A549 (cell line): ENCODE data around the gene ETV3L. TPM values are rescaled to one million over a fixed set of nuclear protein-coding genes. Genes with fewer than 3 reads are reported as not detected.

ENCODE experiments used
- ATAC-seq, 2 experiments: fragments of 200-7000 bp in 1 of 2; fragments of >200 bp in 1 of 2; cut with Nextera tagmentation in 1 of 2; cut with Tn5 transposase in 1 of 2; 3 replicates each; pipeline versions ENCODE4 v1.8.0 to v1.9.1; 2018 to 2020; ENCODE audit warnings: mild to moderate bottlenecking in 1 of 2, moderate library complexity in 1 of 2
- CTCF ChIA-PET: fragments of 300-600 bp; sonication (Branson Sonifier 250); formaldehyde crosslinking; extraction: SDS; loops from one replicate; lab custom pipeline; 2021; ENCODE audit warnings: antibody characterized with exemption, inconsistent platforms; lab: Yijun Ruan, JAX
- POLR2A ChIA-PET: fragments of 350-600 bp; formaldehyde crosslinking; extraction: SDS; loops from one replicate; lab custom pipeline; 2021; ENCODE audit warnings: antibody characterized with exemption, inconsistent platforms; lab: Yijun Ruan, JAX
- DNase-seq, 2 experiments: peaks; one replicate each; pipeline versions ENCODE4 v3.0.0 to v3.0.0-alpha.2; 2011 to 2016; ENCODE audit warnings: low read depth in 1 of 2, low spot score in 1 of 2
- FAIRE-seq: peaks from 2 replicates; lab custom pipeline; 2011; peaks lifted over from hg19 to GRCh38; lab: Jason Lieb, UNC
- H3K27ac ChIP-seq, 2 experiments: fragments of >200 bp; sonication (Bioruptor Twin); formaldehyde crosslinking; 3 replicates each; pipeline ENCODE4 v1.5.1; 2016 to 2017
- H3K4me1 ChIP-seq: fragments of >200 bp; sonication (Bioruptor Twin); formaldehyde crosslinking; 3 replicates; pipeline ENCODE4 v1.6.1; 2016
- H3K4me2 ChIP-seq: fragments of >200 bp; sonication (Bioruptor Twin); formaldehyde crosslinking; 3 replicates; pipeline ENCODE4 v1.6.1; 2016
- H3K4me3 ChIP-seq: fragments of >200 bp; sonication (Bioruptor Twin); formaldehyde crosslinking; 3 replicates; pipeline ENCODE4 v1.5.1; 2016
- H3K9me3 ChIP-seq: fragments of >200 bp; sonication (Bioruptor Twin); formaldehyde crosslinking; 3 replicates; pipeline ENCODE4 v1.6.1; 2016
- CBX2 ChIP-seq: fragments of 200-600 bp; sonication (generic); IDR thresholded peaks from 2 replicates; pipeline ENCODE4 v1.6.1; 2016; ENCODE audit warnings: low read depth, mild to moderate bottlenecking, borderline replicate concordance
- CBX8 ChIP-seq: fragments of 200-600 bp; sonication (generic); IDR thresholded peaks from 2 replicates; pipeline ENCODE4 v1.6.1; 2016
- CTCF ChIP-seq: fragments of >200 bp; sonication (Bioruptor Twin); formaldehyde crosslinking; IDR thresholded peaks from 3 replicates; pipeline ENCODE4 v1.5.1; 2016
- E2F6 ChIP-seq: IDR thresholded peaks from 2 replicates; pipeline ENCODE4 v1.6.1; 2012; ENCODE audit warnings: low read depth, borderline replicate concordance
- EHF ChIP-seq: fragments of 250-450 bp; sonication (Bioruptor Pico); IDR thresholded peaks from 2 replicates; pipeline ENCODE4 v1.5.0; 2020; ENCODE audit warnings: mild to moderate bottlenecking
- EP300 ChIP-seq, 2 experiments: fragments of >200 bp; sonication (Bioruptor Twin); formaldehyde crosslinking; IDR thresholded peaks; 2 replicates in 1 of 2; 3 replicates in 1 of 2; pipeline ENCODE4 v1.6.1; 2016 to 2017
- FOXS1 ChIP-seq: fragments of 250-450 bp; sonication (Bioruptor Pico); IDR thresholded peaks from 2 replicates; pipeline ENCODE4 v1.5.0; 2020; ENCODE audit warnings: mild to moderate bottlenecking, moderate library complexity
- HES2 ChIP-seq: fragments of >200 bp; sonication (Bioruptor Twin); formaldehyde crosslinking; IDR thresholded peaks from 2 replicates; pipeline ENCODE4 v1.6.1; 2016
- HOXA7 ChIP-seq: fragments of 250-450 bp; sonication (Bioruptor Pico); IDR thresholded peaks from 2 replicates; pipeline ENCODE4 v1.5.0; 2020; ENCODE audit warnings: mild to moderate bottlenecking, moderate library complexity
- HOXB5 ChIP-seq: fragments of 250-450 bp; sonication (Bioruptor Pico); IDR thresholded peaks from 2 replicates; pipeline ENCODE4 v1.5.0; 2020; ENCODE audit warnings: mild to moderate bottlenecking, moderate library complexity
- JUN ChIP-seq, 2 experiments: fragments of >200 bp; sonication (Bioruptor Twin); formaldehyde crosslinking; IDR thresholded peaks; 2 replicates in 1 of 2; 3 replicates in 1 of 2; pipeline ENCODE4 v1.6.1; 2016 to 2017
- MAFK ChIP-seq: fragments of 450-650 bp; IDR thresholded peaks from 2 replicates; pipeline ENCODE4 v1.6.1; 2014; ENCODE audit not compliant: partially characterized antibody
- NR3C1 ChIP-seq: fragments of >200 bp; sonication (Bioruptor Twin); formaldehyde crosslinking; IDR thresholded peaks from 3 replicates; pipeline ENCODE4 v1.6.1; 2017
- RAD21 ChIP-seq, 2 experiments: fragments of >200 bp in 1 of 2; sonication (Bioruptor Twin) in 1 of 2; formaldehyde crosslinking in 1 of 2; IDR thresholded peaks in 1 of 2; conservative IDR thresholded peaks in 1 of 2; 2 replicates in 1 of 2; 3 replicates in 1 of 2; pipeline ENCODE4 v1.6.1; 2012 to 2018; ENCODE audit warnings: inconsistent platforms in 1 of 2
- RARB ChIP-seq: fragments of 250-450 bp; sonication (Bioruptor Pico); IDR thresholded peaks from 2 replicates; pipeline ENCODE4 v1.8.0; 2021; ENCODE audit warnings: mild to moderate bottlenecking, moderate library complexity
- REST ChIP-seq: fragments of 200-600 bp; sonication (generic); IDR thresholded peaks from 2 replicates; pipeline ENCODE4 v1.6.1; 2016; ENCODE audit warnings: antibody characterized with exemption, mild to moderate bottlenecking, moderate library complexity
- RNF2 ChIP-seq: fragments of 200-600 bp; sonication (generic); IDR thresholded peaks from 2 replicates; pipeline ENCODE4 v1.6.1; 2016; ENCODE audit warnings: low read depth, mild to moderate bottlenecking, antibody characterized with exemption, moderate library complexity, borderline replicate concordance
- SREBF2 ChIP-seq: fragments of 450-650 bp; IDR thresholded peaks from 2 replicates; pipeline ENCODE4 v1.6.1; 2014; ENCODE audit warnings: mild to moderate bottlenecking, moderate library complexity
- WGBS: methylation state at CpG from one replicate; pipeline ENCODE4 v1.1.6; 2017; ENCODE audit errors: missing lambda C conversion rate; 5-methylcytosine and 5-hydroxymethylcytosine counted together
- polyA plus RNA-seq, 4 experiments: library from polyadenylated mRNA; depleted of rRNA in 3 of 4; stranded (reverse); fragments of >200 nt; fragmentation: RNase III in 1 of 4; extraction: RNeasy Plus Mini Kit Qiagen cat#74134 plus additional on column Dnase treatment in 1 of 4; gene quantifications; 2 replicates in 3 of 4; 3 replicates in 1 of 4; pipeline ENCODE4 v1.2.3, GENCODE V29; 2011 to 2017

Gene ETV3L
- polyA plus RNA-seq, 2 of the 4 experiments (the other 2 are of a cell fraction) = not detected

- 86% methylated on average over 2 of the region's 2 CpGs for WGBS
- FAIRE-seq = no peak
- Histone ChIP-seq H3K9me3 (no peaks in the 10 kb centered on the region), H3K27ac (no peak overlapping the region), H3K4me2 (no peak overlapping the region), H3K4me3 (no peak overlapping the region), H3K4me1 (peaks cover 14% of the 10 kb centered on the region)
- no peak for DNase-seq
- no peak for ATAC-seq
- TF ChIP-seq SREBF2 = no peak
- no peak for TF ChIP-seq CBX2
- TF ChIP-seq CTCF = no peak
- TF ChIP-seq REST = no peak
- TF ChIP-seq EHF (CRISPR knock-in tag) = no peak
- no peak for TF ChIP-seq MAFK
- no peak for TF ChIP-seq HOXA7 (CRISPR knock-in tag)
- no peak for TF ChIP-seq EP300 (IDR thresholded peaks at IDR 0.05)
- ChIA-PET POLR2A (interaction anchor here (1.7 kb wide), 1 partner anchor 15 kb away, joined by 7 read pairs; no protein-coding TSS in a partner anchor), CTCF (interaction anchor here (1.3 to 6.3 kb wide), 5 partner anchors 11 to 974 kb away, joined by 3 to 51 read pairs (median 5); no protein-coding TSS in a partner anchor)
Measured at GRCh38 chr1:157140063-157140588, 40.5 kb upstream of the ETV3L start.

- DNase-seq (no peak), FAIRE-seq (no peak), ATAC-seq (no peak)
- Histone ChIP-seq H3K4me3 (peak overlapping the region; percentile 96), H3K9me3 (no peaks in the 10 kb centered on the region), H3K27ac (peak overlapping the region; percentile 91 to 98), H3K4me2 (peak overlapping the region; percentile 88), H3K4me1 (peaks cover 14% of the 10 kb centered on the region)
- TF ChIP-seq RNF2 (no peak), EP300 (IDR thresholded peaks at IDR 0.05) (no peak), HOXB5 (CRISPR knock-in tag) (no peak), HES2 (no peak), REST (no peak), NR3C1 (no peak), FOXS1 (CRISPR knock-in tag) (no peak), JUN (IDR thresholded peaks at IDR 0.05) (no peak), E2F6 (no peak), RAD21 (conservative IDR thresholded peaks at IDR 0.05 in 1 of 2, IDR thresholded peaks at IDR 0.05 in 1 of 2) (no peak), RARB (CRISPR knock-in tag) (no peak), CBX2 (no peak), CBX8 (no peak)
- POLR2A ChIA-PET = interaction anchor here (1.0 to 1.7 kb wide), 3 partner anchors 9 to 49 kb away, joined by 3 to 7 read pairs (median 3); no protein-coding TSS in a partner anchor
- WGBS = 80% methylated on average over 9 of the region's 9 CpGs
- CTCF ChIA-PET = interaction anchor here (1.3 to 6.3 kb wide), 4 partner anchors 12 to 975 kb away, joined by 3 to 51 read pairs (median 18); no protein-coding TSS in a partner anchor
Measured at GRCh38 chr1:157139052-157139715, 39.6 kb upstream of the ETV3L start.
